Raji (cell line): ENCODE data around the gene CELSR1.

Experiments
- POLR2A ChIP-seq: IDR thresholded peaks from 2 replicates; pipeline ENCODE4 v1.6.1; 2011; ENCODE audit warnings: low read depth, low read length, control low read depth; ENCODE audit not compliant: insufficient read depth

CELSR1 gene

DNA sequence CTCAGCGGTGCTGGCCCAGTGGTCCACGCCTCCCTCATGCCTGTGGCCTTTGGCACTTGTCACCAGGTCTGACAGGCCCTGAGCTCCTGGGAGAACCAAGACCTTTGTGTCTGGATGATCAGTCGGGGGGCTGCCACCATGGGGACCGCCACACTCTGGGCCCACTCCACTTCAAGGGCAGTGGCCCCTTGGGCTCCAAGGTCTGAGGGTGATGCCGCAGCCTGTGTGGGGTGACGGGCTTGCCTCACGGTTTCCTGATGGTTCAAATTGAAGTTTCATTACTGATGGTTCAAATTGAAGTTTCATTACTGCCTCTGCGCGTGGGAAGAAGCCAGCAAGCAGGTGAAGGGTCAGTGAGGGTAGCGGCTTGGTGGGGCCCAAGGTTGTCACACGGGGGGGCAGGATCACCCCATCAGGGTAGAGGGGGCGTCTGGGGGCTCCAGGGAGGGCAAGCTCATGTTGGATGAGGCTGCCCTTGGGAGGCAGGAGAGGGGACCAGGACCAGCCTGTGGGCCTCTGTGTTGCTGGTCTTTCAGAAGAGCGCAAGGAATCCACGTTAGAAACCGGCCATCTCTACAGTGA is 174.4 kb downstream of the CELSR1 start:
- no peak for TF ChIP-seq POLR2A

DNA sequence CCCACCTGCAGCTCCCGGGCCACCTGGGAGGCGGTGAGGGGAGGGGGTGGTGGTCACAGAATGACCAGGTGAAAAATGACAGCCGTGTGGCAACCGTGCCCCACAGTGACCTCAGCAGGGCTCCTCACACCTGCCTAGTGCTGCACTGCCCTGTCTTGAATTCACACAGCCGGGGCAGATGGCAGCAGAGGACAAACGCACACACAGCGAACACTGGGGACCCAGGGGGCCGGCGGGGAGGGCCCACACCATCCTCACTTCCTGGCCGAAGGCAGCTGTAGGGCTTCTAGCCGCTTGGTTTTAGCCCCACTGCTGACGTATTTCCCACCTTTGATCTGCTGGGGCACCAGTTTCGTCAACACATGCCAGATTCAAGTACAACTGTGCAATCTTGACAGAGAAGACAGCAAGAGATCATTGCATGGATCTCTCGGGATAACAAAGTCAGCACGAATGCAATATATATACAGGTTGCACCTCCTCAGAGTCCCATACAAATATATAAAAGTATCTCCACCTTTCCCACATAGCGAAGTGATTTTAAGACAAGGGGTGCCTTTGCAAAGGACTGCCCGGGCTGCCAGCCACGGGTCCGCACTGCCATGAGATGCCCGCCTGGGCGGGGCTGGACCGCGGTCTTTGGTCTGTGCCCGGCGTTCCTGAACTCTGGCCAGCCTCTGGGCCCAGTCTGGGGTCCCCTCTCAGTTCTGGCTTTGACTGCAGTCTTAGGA is 175.1 kb downstream of the CELSR1 start:
- no peak for TF ChIP-seq POLR2A

DNA sequence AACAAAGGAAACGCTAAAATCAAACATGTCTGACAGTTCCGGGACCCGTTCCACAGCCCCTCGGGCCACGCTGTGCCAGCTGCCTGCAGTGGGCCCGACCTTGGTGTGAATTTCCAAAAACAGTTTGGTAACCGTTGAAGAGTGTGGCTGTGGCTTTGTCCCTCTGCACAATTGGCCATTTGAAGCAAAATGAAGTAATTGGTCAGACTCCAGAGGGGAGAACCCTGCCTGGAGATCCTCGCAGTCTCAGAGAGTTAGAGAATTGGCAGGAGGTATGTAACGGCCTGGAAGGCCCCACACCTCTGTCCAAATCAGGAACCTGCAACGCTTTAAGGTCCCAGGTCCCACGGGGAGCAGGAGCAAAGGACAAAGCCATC is 175.6 kb downstream of the CELSR1 start:
- TF ChIP-seq POLR2A = no peak

DNA sequence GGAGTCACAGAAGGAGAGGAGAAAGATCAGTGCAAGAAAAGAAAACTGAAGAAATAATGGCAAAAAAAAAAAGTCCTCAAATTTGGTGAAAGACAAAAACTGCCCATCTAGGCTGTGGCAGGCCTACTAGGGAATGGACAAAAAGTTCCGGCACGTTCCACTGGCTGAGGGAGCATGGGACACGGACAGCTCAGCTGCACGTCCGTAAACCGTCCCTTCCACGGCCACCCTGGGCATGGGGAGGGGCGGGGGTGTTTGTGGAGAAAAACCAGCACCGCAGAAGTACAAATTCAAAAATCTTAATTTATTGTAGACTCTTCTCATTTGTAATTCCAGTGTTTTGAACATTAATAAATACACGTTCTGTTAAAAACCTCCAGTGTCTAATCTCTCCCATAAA is 176.5 kb downstream of the CELSR1 start:
- no peak for TF ChIP-seq POLR2A

DNA sequence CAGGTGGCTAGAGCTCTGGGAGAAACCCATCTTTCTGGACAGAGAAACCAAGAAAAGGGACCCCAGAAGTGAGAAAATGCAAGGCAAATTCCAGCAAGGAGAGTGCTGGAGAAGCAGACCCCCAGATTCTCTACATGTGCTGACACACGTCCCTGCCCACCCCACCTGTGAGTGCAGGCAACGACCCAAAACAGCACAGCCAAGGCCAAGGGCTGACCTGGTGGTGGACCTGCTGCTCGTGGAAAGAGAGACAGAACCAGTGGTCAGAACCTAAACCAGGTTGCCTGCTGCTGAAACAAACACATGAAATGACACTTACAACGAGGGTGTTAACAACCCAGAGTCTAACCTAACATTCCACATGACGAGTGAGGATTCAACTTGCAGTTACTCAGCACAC is 177.3 kb downstream of the CELSR1 start:
- no peak for TF ChIP-seq POLR2A

DNA sequence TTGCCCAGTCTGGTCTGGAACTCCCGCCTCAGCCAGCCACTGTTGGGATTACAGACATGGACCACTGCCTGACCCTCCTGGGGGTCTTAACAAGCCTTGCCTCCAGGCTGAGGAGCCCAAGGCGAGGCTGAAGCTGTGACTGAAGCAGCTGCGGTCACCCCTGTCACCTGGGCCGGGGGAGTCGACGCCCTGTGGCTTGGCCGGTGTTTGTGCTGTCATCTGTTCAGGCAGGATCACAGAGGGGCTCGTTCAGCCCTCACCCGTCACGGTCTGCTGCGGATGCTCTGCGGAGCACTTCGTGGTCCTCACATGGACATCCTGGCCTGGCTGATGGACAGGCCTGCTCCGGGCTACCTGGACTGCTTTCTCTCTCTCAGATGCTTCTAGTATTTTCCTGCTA is 178.1 kb downstream of the CELSR1 start:
- TF ChIP-seq POLR2A = no peak

DNA sequence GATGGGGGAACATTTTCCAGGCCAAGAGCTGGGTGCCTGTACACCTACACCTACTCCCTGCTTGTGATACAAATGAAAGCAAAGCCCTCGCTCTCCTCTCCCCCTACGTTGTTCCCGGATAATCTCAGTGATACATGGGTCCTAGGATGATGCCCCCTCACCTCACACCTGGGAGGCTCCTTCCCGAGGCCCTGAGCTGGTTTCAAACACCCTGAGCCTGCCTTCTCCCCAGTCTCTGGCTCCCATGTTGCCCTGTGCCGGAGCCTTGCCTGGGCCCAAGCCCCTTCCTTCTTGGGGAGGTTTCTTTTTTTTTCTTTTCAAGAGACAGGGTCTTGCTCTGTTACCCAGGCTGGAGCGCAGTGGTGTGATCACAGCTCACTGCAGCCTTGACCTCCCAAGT is 178.7 kb downstream of the CELSR1 start:
- no peak for TF ChIP-seq POLR2A

DNA sequence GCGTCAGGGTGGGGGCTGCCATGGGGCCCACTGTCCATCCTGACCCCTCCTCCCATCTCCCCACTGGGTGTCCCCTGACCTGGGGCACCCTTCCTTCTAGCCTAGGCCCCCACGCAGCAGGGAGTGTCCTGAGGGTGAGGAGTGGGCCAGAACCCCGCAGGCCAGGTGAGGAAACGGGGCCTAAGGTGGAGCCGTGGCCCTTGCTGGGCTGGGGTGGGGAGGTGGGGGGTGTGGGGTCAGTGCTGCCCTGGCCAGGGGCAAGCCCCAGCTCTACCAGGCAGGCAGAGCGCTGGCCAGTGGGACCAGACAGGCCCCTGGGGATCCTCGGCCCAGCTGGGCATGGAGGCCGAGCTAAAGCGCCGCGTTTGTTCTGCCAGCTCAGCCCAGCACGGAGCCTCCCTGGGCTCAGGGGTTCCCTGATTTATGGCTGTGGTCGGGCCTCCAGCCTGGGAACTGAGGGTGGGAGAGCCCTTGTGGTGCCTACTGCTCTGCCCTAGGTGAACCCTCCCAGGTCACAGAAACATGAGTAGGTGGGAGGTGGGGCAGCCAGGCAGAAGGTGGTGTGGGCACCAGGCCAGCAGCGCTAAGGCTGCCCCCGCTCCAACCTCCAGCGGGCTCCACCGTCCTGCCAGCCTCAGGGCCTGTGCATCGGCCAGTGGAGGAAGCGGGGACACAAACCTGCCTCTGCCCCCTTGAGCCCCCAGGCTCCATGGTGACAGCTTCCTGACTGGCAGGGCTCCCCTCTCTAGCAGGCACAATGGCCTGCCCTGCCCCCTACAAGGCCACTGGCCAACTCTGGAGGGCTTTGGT is 179.5 kb downstream of the CELSR1 start:
- TF ChIP-seq POLR2A = no peak

DNA sequence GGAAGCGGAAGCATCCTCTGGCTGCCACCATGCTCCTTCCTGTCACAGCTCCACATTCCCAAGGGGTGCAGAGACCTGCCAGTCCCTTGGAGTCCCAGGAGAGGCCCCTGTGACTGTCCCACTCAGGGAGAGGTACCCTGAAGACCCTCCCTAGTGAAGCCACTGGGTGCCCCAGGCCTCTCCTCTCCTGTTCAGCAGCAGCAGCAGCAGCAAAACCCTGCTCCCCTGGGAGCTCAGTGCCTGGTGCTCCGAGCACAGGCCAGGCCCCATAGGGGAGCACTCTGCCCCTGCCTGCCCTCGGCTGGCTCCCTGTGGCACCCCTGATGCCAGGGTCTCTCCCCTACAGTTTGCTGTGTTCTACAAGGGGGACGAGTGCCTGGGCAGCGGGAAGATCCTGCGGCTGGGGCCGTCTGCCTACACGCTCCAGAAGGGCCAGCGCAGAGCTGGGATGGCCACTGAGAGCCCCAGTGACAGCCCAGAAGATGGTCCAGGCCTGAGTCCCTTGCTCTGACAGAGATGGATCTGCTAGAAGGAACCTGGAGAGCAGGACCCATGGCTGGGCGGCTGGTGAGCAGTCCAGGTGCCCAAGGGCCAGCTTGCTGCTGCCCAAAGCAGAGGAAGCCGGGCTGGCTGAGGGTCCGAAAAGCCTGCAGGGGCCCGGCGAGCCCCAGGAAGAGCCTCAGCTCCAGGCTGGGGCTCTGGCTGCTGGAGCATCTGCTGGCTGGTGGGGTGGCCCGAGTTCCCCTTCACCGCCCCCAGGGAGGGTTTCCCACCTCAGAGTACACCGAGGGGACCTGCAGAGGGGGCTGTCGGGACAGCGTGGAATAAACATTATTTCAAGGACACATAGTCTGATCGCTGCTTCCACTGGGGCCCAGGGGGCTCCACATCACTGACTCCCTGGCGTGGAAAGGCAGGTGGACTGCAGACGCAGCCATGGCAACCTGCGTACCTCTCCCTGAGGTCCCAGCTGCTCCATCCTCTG is 180.6 kb downstream of the CELSR1 start:
- no peak for TF ChIP-seq POLR2A

DNA sequence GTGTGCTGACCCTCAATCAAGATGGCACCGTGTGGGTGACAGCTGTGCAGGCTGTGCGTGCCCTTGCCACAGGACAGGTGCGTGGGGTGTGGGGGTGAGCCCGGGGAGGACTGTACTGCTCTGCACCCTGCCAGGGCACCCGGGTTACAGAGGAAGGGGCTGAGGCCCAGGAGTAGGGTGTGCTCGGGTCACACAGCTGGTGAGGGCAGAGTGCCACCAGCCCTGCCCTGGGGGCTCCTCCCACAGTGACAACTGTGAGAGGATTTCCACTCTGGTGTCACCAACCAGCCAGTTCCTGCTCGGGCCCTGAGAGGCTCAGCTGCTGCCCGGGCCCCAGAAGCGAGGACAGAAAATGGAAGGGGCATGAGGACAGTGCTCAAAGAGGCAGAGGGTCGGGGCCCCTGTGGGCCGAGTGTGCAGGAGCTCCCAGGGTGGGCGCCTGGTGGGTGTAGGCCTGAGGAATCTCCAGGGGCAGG is 181.4 kb downstream of the CELSR1 start:
- no peak for TF ChIP-seq POLR2A

DNA sequence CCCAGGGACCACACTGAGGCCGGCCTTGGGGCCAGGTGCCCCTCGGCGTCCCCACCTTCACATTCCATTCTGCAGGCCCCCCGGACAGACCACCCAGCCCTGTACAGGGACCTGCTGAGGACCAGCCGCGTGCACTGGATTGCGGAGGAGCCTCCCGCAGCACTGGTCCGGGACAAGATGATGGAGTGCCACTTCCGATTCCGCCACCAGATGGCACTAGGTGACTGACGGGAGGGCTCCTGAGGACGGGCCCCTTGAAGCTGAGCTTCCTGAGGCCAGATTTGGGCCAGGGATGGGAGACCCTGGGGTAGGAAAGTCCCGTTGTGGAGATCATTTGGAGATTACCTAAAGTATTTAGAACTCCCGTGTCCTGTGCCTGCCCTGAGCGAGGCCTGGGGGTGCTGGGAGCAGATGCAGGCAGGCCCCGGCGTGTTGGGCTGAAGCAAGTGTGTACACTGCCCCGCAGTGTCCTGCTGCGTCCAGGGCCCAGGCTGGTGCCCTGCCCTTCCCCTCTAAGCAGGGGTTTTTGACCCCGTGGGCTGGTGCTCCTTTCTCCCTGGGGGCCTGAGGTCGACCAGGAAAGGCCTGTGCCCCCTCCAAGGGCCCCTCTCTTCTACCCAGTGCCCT is 181.9 kb downstream of the CELSR1 start:
- TF ChIP-seq POLR2A = no peak

DNA sequence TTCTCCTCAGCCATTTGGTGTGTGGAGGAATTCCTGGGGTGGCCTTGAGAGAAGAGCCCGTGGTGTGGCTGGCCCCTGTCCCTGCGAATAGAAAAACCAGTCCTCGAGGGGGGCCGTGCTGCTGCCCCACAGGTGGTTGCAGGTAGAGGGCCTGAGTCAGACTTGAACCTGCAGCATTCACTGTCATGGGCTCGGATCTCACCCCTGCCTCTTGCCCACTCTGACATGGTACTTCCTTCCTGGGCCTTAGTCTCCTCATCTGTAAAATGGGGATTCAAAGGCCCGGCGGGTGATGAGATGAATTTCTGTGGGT is 182.5 kb downstream of the CELSR1 start:
- no peak for TF ChIP-seq POLR2A

DNA sequence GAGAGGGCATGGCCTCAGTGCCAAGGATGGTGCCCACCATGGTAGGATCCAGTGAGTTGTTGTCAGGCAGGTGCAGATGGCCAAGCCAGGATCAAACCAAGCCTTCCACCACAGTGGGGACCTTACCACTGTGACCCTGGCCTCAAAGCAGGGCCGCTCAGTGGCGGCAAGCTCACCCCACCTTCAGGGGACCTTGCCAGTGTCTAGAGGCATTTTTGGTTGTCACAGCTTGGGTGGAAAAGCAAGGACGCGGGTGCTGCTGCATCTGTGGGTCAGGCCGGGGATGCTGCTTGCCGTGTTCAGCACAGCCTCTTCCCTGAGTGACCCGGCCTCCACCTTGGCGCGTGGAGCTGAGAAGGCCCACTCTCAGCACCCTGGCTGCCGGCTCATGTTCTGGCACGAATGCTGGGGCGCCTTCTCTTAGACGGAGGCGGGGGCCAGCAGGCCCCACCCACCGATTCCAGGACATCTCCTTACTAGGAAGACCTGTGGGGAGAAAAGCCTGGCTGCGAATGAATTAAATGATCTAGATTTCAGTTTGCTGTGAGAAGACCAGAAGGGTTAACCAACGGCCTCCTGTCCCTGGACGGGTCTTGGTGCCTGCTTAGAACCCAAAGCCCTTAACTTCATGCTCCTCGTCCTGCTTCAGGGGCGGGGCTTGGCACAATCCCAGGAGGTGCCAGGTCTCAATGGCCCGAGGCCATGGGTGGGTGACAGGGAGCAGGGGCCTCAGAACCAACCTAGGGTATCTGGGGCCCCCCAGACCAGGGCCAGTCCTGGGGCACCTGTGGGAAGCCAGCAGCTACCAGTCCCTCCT is 183.0 kb downstream of the CELSR1 start:
- TF ChIP-seq POLR2A = no peak

DNA sequence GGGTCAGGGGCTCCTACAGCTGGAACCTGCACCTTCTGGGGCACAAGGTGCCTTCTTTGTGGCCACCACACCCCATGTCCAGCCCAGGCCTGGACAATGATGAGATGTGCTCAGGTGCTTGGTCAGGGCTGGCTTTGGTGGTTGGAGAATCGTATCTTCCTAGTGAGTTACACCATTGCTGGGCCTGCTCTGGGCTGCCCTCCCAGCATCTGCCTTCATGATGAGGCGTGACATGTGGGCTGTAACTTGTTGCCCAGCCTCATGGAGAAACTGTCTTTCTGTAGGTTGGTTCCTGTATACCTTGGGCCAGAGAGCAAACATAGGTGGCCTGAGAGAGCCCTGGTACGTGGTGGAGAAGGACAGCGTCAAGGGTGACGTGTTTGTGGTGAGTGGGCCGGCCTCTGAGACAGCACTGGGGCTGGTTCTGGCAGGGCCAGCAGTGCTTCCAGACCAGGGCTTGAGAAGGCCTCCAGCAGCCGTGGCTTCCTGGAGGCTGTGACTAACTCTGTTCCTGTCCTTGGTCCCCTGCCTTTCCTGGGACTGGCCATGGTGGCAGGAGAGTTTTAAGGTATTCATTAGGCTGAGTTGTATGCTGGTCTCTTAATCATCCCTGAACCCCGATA is 183.8 kb downstream of the CELSR1 start:
- no peak for TF ChIP-seq POLR2A
